WTC11 (cell line): ENCODE results near the gene ZFP62. TPM values are rescaled to one million over a fixed set of nuclear protein-coding genes. Genes with fewer than 3 reads are reported as not detected.
A peak's percentile ranks its signal among the peaks of the same experiment; 100 is the strongest.

ENCODE experiments used
- ATAC-seq: fragments of 200-7000 bp; cut with Tn5 transposase; 2 replicates; pipeline ENCODE4 v1.10.0; 2021; ENCODE audit warnings: mild to moderate bottlenecking, moderate library complexity
- CTCF ChIA-PET: fragments of 300-600 bp; sonication (Branson Sonifier 250); formaldehyde crosslinking; loops from one replicate; lab custom pipeline; 2021; ENCODE audit warnings: antibody characterized with exemption; lab: Charles Lee
- POLR2A ChIA-PET: fragments of 350-600 bp; sonication (Branson Sonifier 250); formaldehyde crosslinking; loops from one replicate; lab custom pipeline; 2021; ENCODE audit warnings: antibody characterized with exemption; lab: Charles Lee
- DNase-seq: peaks from one replicate; pipeline ENCODE4 v3.0.0; 2021; ENCODE audit warnings: low spot score
- H3K27ac Mint-ChIP-seq: 2 replicates; pipeline ENCODE4 v1.8.0; 2021; ENCODE audit warnings: mixed read lengths
- H3K27me3 Mint-ChIP-seq: 2 replicates; pipeline ENCODE4 v1.8.0; 2021; ENCODE audit warnings: low read depth, mild to moderate bottlenecking, moderate library complexity, mixed read lengths
- H3K36me3 Mint-ChIP-seq: 2 replicates; pipeline ENCODE4 v1.8.0; 2021; ENCODE audit warnings: mixed read lengths
- H3K4me1 Mint-ChIP-seq: 2 replicates; pipeline ENCODE4 v1.8.0; 2022; ENCODE audit warnings: mixed read lengths
- H3K4me3 Mint-ChIP-seq: 2 replicates; pipeline ENCODE4 v1.8.0; 2021; ENCODE audit warnings: mild to moderate bottlenecking, moderate library complexity, mixed read lengths
- H3K9me3 Mint-ChIP-seq: 2 replicates; pipeline ENCODE4 v1.8.0; 2021; ENCODE audit warnings: mixed read lengths
- ATF1 ChIP-seq: sonication (generic); formaldehyde crosslinking; IDR thresholded peaks from 2 replicates; pipeline ENCODE4 v1.8.1; 2023; ENCODE audit warnings: mild to moderate bottlenecking, moderate library complexity, missing genetic modification reagents
- CDX4 ChIP-seq: fragments of 250-450 bp; sonication (Bioruptor Pico); IDR thresholded peaks from 2 replicates; pipeline ENCODE4 v1.9.0; 2021; ENCODE audit warnings: moderate library complexity, mild to moderate bottlenecking, inconsistent platforms, borderline replicate concordance
- CREB1 ChIP-seq: sonication (generic); formaldehyde crosslinking; IDR thresholded peaks from 2 replicates; pipeline ENCODE4 v1.8.0; 2023; ENCODE audit warnings: mild to moderate bottlenecking, missing genetic modification reagents
- FOXJ3 ChIP-seq: sonication (generic); formaldehyde crosslinking; IDR thresholded peaks from 2 replicates; pipeline ENCODE4 v1.9.0; 2021; ENCODE audit warnings: missing genetic modification reagents, mild to moderate bottlenecking, borderline replicate concordance
- IRF2 ChIP-seq: sonication (generic); formaldehyde crosslinking; IDR thresholded peaks from 2 replicates; pipeline ENCODE4 v1.8.0; 2022; ENCODE audit warnings: low read depth, missing genetic modification reagents, borderline replicate concordance
- KAT7 ChIP-seq: sonication (generic); formaldehyde crosslinking; IDR thresholded peaks from 2 replicates; pipeline ENCODE4 v1.8.1; 2023; ENCODE audit warnings: missing genetic modification reagents, mild to moderate bottlenecking, borderline replicate concordance
- NFATC4 ChIP-seq: fragments of 250-450 bp; sonication (Bioruptor Pico); IDR thresholded peaks from 2 replicates; pipeline ENCODE4 v1.9.0; 2021; ENCODE audit warnings: mild to moderate bottlenecking
- NFE2L1 ChIP-seq: sonication (generic); formaldehyde crosslinking; IDR thresholded peaks from 2 replicates; pipeline ENCODE4 v1.8.1; 2023; ENCODE audit warnings: missing genetic modification reagents
- NR1H2 ChIP-seq: sonication (generic); formaldehyde crosslinking; IDR thresholded peaks from 2 replicates; pipeline ENCODE4 v1.9.0; 2021; ENCODE audit warnings: mild to moderate bottlenecking, moderate library complexity, missing genetic modification reagents
- NR3C1 ChIP-seq: sonication (generic); formaldehyde crosslinking; conservative IDR thresholded peaks from 2 replicates; pipeline ENCODE4 v1.8.1; 2023; ENCODE audit warnings: low read depth, mild to moderate bottlenecking, missing genetic modification reagents
- SMAD4 ChIP-seq: sonication (generic); formaldehyde crosslinking; IDR thresholded peaks from 2 replicates; pipeline ENCODE4 v1.8.0; 2022; ENCODE audit warnings: mild to moderate bottlenecking, missing genetic modification reagents
- TCF7 ChIP-seq: sonication (generic); formaldehyde crosslinking; IDR thresholded peaks from 2 replicates; pipeline ENCODE4 v1.8.0; 2022; ENCODE audit warnings: mild to moderate bottlenecking, low read depth, missing genetic modification reagents, moderate library complexity
- TEAD4 ChIP-seq: sonication (generic); formaldehyde crosslinking; IDR thresholded peaks from 2 replicates; pipeline ENCODE4 v1.8.0; 2022; ENCODE audit warnings: mild to moderate bottlenecking, missing genetic modification reagents
- ZBTB43 ChIP-seq: sonication (generic); formaldehyde crosslinking; IDR thresholded peaks from 2 replicates; pipeline ENCODE4 v1.8.1; 2023; ENCODE audit warnings: mild to moderate bottlenecking, missing genetic modification reagents
- ZNF138 ChIP-seq: sonication (generic); formaldehyde crosslinking; conservative IDR thresholded peaks from 2 replicates; pipeline ENCODE4 v1.8.1; 2022; ENCODE audit warnings: mild to moderate bottlenecking, moderate library complexity, missing genetic modification reagents
- total RNA-seq: library from RNA; stranded (reverse); gene quantifications from 3 replicates; pipeline ENCODE4 v1.2.3, GENCODE V29; 2021
- TF ChIP-seq, protein P1 (sequence below): sonication (generic); formaldehyde crosslinking; conservative IDR thresholded peaks from 2 replicates; pipeline ENCODE4 v1.8.1; 2023; ENCODE audit warnings: mild to moderate bottlenecking, low read depth, missing genetic modification reagents, moderate library complexity
- TF ChIP-seq, protein P2 (sequence below): sonication (generic); formaldehyde crosslinking; IDR thresholded peaks from 2 replicates; pipeline ENCODE4 v1.8.1; 2022; ENCODE audit warnings: missing genetic modification reagents, borderline replicate concordance
- TF ChIP-seq, protein P3 (sequence below): sonication (generic); formaldehyde crosslinking; IDR thresholded peaks from 2 replicates; pipeline ENCODE4 v1.8.1; 2023; ENCODE audit warnings: mild to moderate bottlenecking, missing genetic modification reagents, borderline replicate concordance
- TF ChIP-seq, protein P4 (sequence below): sonication (generic); formaldehyde crosslinking; IDR thresholded peaks from 2 replicates; pipeline ENCODE4 v1.8.0; 2022; ENCODE audit warnings: missing genetic modification reagents

Gene ZFP62
- total RNA-seq, 1 experiment from 2014 or later, result 41.2 TPM

- CTCF ChIA-PET, result interaction anchor here (0.8 kb wide), 1 partner anchor 233 kb away, joined by 3 read pairs; no protein-coding TSS in a partner anchor
- peaks cover 68% of the 10 kb centered on the region for H3K36me3 Mint-ChIP-seq
- TF ChIP-seq ZBTB43 (CRISPR knock-in tag), result no peak
- TF ChIP-seq NFE2L1 (CRISPR knock-in tag), result no peak
- TF ChIP-seq NR3C1, result no peak
- no peak for TF ChIP-seq ZNF138 (CRISPR knock-in tag)
- no peak for TF ChIP-seq CREB1 (CRISPR knock-in tag)
- TF ChIP-seq FOXJ3 (CRISPR knock-in tag), result no peak
- TF ChIP-seq SMAD4 (CRISPR knock-in tag), result no peak
- TF ChIP-seq CDX4 (CRISPR knock-in tag), result no peak
- TF ChIP-seq, protein P1, sequence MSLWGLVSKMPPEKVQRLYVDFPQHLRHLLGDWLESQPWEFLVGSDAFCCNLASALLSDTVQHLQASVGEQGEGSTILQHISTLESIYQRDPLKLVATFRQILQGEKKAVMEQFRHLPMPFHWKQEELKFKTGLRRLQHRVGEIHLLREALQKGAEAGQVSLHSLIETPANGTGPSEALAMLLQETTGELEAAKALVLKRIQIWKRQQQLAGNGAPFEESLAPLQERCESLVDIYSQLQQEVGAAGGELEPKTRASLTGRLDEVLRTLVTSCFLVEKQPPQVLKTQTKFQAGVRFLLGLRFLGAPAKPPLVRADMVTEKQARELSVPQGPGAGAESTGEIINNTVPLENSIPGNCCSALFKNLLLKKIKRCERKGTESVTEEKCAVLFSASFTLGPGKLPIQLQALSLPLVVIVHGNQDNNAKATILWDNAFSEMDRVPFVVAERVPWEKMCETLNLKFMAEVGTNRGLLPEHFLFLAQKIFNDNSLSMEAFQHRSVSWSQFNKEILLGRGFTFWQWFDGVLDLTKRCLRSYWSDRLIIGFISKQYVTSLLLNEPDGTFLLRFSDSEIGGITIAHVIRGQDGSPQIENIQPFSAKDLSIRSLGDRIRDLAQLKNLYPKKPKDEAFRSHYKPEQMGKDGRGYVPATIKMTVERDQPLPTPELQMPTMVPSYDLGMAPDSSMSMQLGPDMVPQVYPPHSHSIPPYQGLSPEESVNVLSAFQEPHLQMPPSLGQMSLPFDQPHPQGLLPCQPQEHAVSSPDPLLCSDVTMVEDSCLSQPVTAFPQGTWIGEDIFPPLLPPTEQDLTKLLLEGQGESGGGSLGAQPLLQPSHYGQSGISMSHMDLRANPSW, result no peak
- TF ChIP-seq, all 79 proteins: peak for 0
- Mint-ChIP-seq H3K4me3 (no peak overlapping the region), H3K27me3 (peaks cover 43% of the 10 kb centered on the region), H3K9me3 (peaks cover 70% of the 10 kb centered on the region), H3K4me1 (peaks cover 14% of the 10 kb centered on the region), H3K27ac (no peak overlapping the region)
- POLR2A ChIA-PET, result no interaction called here
- ATAC-seq (peak; percentile 73), DNase-seq (no peak)
These were observed 16.2 kb downstream of the ZFP62 start for GRCh38 chr5:180844858-180845257.

DNA sequence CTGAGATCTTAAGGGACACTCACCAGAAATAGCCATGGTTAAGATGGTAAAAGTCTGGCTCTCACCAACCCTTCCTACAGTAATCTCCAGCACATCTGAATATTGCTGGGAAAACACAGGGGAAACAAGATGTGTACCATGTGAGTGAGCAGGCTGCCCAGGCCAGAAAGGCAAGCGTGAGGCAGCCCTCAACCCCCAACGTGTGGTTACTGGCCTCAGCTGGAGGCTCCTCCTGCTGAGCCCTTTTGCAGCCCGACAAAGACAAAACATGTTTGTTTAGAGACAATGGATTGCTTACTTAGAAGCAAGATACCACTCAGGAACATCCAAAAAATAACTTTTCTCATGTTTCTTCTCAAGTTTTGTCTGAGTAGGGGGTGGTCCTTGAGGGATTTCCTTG is 16.6 kb downstream of the ZFP62 start:
- CTCF ChIA-PET, result interaction anchor here (0.8 kb wide), 1 partner anchor 233 kb away, joined by 3 read pairs; no protein-coding TSS in a partner anchor
- Mint-ChIP-seq H3K4me1 (peaks cover 14% of the 10 kb centered on the region), H3K27ac (no peak overlapping the region), H3K36me3 (peaks cover 64% of the 10 kb centered on the region), H3K4me3 (no peak overlapping the region), H3K9me3 (peaks cover 69% of the 10 kb centered on the region), H3K27me3 (peaks cover 43% of the 10 kb centered on the region)
- TF ChIP-seq TCF7 (no peak), IRF2 (CRISPR knock-in tag) (no peak), TEAD4 (CRISPR knock-in tag) (no peak), NFATC4 (no peak), CDX4 (CRISPR knock-in tag) (no peak), KAT7 (CRISPR knock-in tag) (no peak), SMAD4 (CRISPR knock-in tag) (no peak), NR1H2 (no peak), ATF1 (CRISPR knock-in tag) (no peak)
- TF ChIP-seq, protein P2, sequence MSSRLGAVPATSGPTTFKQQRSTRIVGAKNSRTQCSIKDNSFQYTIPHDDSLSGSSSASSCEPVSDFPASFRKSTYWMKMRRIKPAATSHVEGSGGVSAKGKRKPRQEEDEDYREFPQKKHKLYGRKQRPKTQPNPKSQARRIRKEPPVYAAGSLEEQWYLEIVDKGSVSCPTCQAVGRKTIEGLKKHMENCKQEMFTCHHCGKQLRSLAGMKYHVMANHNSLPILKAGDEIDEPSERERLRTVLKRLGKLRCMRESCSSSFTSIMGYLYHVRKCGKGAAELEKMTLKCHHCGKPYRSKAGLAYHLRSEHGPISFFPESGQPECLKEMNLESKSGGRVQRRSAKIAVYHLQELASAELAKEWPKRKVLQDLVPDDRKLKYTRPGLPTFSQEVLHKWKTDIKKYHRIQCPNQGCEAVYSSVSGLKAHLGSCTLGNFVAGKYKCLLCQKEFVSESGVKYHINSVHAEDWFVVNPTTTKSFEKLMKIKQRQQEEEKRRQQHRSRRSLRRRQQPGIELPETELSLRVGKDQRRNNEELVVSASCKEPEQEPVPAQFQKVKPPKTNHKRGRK, result no peak
- TF ChIP-seq, protein P3, sequence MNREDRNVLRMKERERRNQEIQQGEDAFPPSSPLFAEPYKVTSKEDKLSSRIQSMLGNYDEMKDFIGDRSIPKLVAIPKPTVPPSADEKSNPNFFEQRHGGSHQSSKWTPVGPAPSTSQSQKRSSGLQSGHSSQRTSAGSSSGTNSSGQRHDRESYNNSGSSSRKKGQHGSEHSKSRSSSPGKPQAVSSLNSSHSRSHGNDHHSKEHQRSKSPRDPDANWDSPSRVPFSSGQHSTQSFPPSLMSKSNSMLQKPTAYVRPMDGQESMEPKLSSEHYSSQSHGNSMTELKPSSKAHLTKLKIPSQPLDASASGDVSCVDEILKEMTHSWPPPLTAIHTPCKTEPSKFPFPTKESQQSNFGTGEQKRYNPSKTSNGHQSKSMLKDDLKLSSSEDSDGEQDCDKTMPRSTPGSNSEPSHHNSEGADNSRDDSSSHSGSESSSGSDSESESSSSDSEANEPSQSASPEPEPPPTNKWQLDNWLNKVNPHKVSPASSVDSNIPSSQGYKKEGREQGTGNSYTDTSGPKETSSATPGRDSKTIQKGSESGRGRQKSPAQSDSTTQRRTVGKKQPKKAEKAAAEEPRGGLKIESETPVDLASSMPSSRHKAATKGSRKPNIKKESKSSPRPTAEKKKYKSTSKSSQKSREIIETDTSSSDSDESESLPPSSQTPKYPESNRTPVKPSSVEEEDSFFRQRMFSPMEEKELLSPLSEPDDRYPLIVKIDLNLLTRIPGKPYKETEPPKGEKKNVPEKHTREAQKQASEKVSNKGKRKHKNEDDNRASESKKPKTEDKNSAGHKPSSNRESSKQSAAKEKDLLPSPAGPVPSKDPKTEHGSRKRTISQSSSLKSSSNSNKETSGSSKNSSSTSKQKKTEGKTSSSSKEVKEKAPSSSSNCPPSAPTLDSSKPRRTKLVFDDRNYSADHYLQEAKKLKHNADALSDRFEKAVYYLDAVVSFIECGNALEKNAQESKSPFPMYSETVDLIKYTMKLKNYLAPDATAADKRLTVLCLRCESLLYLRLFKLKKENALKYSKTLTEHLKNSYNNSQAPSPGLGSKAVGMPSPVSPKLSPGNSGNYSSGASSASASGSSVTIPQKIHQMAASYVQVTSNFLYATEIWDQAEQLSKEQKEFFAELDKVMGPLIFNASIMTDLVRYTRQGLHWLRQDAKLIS (CRISPR knock-in tag), result no peak
- TF ChIP-seq, protein P4, sequence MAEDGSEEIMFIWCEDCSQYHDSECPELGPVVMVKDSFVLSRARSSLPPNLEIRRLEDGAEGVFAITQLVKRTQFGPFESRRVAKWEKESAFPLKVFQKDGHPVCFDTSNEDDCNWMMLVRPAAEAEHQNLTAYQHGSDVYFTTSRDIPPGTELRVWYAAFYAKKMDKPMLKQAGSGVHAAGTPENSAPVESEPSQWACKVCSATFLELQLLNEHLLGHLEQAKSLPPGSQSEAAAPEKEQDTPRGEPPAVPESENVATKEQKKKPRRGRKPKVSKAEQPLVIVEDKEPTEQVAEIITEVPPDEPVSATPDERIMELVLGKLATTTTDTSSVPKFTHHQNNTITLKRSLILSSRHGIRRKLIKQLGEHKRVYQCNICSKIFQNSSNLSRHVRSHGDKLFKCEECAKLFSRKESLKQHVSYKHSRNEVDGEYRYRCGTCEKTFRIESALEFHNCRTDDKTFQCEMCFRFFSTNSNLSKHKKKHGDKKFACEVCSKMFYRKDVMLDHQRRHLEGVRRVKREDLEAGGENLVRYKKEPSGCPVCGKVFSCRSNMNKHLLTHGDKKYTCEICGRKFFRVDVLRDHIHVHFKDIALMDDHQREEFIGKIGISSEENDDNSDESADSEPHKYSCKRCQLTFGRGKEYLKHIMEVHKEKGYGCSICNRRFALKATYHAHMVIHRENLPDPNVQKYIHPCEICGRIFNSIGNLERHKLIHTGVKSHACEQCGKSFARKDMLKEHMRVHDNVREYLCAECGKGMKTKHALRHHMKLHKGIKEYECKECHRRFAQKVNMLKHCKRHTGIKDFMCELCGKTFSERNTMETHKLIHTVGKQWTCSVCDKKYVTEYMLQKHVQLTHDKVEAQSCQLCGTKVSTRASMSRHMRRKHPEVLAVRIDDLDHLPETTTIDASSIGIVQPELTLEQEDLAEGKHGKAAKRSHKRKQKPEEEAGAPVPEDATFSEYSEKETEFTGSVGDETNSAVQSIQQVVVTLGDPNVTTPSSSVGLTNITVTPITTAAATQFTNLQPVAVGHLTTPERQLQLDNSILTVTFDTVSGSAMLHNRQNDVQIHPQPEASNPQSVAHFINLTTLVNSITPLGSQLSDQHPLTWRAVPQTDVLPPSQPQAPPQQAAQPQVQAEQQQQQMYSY (CRISPR knock-in tag), result no peak
- no peak for DNase-seq
- POLR2A ChIA-PET, result no interaction called here
- ATAC-seq, result peak; percentile 74
